GM21381 (cell line): ENCODE results near the gene DKK1.

Experiments
- ATAC-seq: cut with Tn5 transposase; IDR thresholded peaks from one replicate; pipeline ENCODE4 v1.9.1; 2021; ENCODE audit warnings: mild to moderate bottlenecking, moderate library complexity; ENCODE audit not compliant: unreplicated experiment

The DKK1 gene, protein sequence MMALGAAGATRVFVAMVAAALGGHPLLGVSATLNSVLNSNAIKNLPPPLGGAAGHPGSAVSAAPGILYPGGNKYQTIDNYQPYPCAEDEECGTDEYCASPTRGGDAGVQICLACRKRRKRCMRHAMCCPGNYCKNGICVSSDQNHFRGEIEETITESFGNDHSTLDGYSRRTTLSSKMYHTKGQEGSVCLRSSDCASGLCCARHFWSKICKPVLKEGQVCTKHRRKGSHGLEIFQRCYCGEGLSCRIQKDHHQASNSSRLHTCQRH

DNA sequence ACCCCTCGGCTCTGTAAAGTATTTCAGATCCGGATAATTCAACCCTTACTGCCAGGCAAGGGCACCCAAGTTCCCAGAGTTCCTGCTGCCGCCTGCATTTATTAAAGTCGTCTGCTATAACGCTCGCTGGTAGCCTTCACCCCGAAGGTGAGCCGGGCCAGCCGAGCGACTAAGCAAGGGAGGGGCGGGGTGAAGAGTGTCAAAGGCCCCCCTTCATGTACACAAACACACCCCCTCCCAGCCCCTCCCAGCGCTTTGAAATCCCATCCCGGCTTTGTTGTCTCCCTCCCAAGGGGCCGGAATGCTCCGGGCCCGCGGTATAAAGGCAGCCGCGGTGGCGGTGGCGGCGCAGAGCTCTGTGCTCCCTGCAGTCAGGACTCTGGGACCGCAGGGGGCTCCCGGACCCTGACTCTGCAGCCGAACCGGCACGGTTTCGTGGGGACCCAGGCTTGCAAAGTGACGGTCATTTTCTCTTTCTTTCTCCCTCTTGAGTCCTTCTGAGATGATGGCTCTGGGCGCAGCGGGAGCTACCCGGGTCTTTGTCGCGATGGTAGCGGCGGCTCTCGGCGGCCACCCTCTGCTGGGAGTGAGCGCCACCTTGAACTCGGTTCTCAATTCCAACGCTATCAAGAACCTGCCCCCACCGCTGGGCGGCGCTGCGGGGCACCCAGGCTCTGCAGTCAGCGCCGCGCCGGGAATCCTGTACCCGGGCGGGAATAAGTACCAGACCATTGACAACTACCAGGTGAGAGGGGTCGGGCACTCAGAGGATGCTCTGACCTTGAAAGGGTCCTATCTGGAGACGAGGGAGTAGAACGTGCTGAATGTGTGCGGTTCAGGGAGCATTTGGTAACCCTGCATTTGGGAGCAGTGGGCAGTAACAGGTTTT is at the start of gene DKK1:
TSS of gene DKK1 (plus strand) at position 349 of the 889 bp plus-strand sequence. CDS start at position 503, 154 bp downstream.
- peak; percentile 64 for ATAC-seq

DNA sequence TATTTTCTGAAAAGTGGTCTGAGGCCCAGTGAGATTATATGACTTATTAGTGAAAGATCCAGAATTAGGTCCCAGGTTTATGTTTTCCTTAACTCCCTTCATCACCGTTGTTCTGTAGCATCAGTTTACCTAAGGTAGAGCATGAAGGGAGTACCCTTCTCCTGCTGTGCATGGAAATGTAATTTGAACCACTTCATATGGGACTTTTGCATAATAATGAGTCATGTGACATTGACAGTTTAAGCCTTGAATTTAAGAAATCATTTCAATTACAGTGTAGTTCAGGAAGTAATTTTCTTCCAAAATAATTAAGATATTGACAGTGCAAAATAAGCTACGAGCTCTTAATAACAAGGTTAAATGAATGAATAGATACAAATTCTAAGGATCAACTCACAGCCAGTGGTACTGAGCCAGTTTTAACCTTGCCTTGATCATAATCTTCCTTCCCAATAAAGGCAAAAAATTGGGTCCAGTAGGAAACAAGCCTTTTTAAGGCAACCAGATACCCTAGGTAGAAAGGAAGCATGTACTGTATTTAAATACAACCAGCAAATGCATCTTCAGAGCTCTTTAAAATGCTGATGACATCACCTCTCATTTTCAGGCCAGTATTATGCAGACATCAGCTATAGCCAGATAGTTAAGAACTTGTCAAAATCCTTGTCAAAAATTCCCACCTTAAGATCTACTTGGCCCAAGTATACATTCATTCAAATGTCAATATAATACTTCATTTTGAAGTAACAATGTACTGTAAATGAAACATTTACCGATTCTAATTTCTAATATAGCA is 48.8 kb upstream of the DKK1 start:
- ATAC-seq = no peak

DNA sequence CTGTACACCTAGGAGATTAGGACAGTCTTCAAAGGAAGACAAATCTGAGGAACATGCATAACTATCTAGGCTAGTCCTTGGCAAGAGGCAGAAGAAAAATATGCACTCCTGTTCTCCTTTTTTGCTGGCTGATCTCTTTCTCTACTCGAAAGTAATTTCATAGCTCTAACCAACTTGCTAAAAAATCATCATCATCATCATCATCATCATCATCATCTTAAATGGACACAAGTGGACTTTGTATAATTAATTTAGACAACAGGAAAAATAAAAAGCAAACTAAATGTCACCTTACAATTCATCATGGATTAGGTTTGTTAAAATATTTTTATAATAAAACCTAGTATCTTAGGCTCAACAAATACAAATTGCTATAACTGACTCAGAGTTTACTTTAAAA is 47.2 kb upstream of the DKK1 start:
- ATAC-seq = no peak

DNA sequence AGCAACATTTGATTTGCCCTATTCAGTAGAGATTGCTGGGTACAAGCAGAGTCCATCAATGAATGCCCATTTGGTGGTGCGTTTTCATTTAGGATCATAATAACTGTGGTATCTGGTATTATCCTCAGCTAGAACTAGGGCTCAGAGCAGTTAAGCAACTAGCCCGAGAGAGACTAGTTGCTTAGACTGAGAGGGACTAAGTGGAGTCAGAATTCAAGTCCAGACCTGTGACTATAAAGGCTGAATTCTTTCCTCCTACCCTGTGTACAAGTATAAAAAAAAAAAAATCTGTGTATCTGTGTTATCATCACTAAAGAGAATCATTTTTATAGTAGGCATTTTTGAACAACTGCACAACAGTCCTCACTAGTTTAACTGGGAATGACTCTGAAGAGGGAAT is 45.3 kb upstream of the DKK1 start:
- ATAC-seq = no peak

DNA sequence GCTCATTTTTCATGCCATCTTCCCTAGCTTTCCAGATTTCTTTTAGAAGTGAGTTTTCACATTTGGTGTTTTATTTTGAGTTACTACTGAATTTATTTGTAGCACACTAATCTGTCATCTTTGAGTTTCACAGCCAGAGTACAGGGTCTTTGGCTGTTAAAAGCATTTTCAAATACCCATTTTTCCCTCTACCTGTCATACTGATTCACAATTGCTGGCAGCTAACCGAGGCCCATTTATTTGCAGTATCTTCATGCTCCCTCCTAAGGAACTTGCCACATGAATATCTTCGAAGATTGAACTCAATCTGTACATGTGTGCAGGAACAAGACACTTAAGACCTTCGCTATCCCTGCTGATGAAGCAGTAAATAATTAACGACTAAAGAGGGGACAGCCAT is 44.8 kb upstream of the DKK1 start:
- ATAC-seq = no peak

DNA sequence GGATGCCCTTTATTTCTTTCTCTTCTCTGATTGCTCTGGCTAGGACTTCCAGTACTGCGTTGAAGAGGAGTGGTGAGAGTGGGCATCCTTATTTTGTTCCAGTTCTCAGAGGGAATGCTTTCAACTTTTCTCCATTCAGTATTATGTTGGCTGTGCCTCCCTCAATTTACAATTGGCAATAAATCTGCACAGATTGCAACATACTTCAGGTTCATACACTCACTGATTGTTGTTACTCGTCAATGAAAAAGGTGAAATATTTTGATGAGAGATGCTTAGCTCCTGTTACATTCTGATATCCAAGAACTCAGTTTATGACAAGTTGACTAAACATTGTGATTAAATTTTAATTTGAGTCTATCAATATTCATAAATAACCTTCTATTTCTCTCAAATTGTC is 37.9 kb upstream of the DKK1 start:
- ATAC-seq = no peak

DNA sequence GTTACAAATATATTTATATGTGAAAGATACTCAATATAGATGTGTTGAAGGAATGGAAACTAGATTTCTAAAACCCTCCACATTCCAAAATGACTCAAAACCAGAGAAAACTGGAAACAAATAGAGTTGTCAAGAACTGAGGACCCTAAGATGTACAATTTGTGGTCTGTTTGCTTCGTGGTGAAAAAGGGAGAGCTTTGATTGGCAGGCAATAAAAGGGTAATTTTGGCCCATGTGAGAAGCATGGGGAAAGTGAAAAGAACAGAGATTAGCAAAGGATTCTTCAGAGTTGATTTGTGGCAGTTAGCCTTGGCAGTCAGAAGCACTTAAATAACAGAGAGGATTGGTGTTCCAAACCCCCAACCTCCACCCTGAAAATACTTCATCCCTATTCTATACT is 37.1 kb upstream of the DKK1 start:
- no peak for ATAC-seq

DNA sequence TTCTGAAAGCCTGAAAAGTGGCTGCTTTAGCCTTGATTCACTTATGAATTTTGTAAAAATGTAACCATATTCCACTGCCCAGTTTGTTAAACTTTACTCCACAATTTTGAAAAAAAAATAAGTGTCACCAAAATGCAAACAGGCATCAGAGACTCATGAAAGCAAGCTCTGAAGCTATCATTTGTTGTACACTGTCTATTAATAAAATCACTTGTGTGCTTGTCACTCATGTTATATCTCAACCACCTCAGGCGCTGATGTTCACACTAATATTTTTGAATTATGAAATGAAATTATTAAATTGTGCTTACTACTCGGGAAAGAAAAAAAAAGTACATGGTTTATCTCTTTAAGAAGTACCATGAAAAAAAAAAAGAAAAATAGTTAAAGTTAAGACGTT is 34.5 kb upstream of the DKK1 start:
- ATAC-seq = no peak

DNA sequence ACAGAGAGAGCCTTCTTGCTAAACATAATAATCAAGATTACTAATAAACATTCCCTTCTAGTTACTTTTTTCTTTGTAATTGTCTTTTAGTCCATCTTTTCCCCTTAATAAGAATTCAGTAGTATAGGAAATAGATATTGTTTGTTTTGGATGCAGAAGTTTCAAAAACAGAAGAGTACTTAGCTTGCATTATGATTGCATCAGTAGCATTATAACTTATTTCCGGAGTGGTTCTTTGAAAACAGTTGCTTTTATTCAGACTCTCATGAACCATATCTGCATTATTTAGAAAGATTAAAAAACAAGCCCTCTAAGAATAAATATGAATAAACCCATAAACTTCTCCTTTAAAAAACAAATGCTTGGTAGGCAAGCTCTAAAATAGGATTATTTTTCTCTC is 34.0 kb upstream of the DKK1 start:
- ATAC-seq = no peak

DNA sequence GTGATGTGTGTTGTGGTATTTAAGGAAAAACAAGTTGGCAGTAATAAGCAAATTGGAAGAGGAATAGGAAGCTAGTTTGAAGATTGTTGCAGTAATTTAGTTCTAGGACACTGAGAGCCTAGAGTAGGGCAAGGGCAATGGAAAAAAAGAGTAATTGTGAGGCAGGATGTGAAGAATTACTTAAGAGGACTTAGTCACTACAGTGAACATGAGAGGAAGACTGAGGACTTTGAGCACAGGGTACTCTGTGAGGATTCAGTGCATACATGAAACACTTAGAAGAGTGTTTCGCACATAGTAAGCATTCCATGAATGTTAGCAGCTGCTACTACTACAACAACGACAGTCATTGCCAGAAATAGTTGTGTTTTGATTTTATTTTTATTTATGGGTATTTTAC is 30.9 kb upstream of the DKK1 start:
- no peak for ATAC-seq

DNA sequence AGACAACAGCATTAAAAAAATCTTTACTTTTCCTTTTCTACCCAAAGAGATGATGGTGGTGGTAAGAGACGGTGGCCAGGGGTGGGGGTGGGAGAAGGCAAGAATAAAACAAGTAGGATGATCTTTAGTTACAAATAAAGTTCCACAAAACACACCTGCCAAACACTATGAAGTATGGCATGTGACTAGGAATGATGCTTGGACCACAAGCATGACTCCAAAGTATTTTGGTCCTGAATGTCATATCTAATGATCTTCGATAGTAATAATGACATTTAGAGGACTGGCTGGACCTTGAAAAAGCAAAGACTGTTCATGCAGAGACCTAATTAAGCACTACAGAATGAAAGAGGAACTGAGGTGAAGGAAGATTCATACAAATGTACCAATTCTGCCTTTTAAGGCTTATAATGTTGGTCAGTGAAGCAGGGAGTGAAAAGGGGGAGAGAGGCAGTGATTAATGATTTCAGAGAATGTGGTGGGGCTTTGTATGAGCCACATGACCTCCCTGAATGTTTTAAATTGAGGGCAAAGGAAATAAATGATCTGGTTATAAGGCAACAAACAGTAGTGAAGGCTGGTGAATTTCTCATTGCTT is 29.6 kb upstream of the DKK1 start:
- no peak for ATAC-seq

DNA sequence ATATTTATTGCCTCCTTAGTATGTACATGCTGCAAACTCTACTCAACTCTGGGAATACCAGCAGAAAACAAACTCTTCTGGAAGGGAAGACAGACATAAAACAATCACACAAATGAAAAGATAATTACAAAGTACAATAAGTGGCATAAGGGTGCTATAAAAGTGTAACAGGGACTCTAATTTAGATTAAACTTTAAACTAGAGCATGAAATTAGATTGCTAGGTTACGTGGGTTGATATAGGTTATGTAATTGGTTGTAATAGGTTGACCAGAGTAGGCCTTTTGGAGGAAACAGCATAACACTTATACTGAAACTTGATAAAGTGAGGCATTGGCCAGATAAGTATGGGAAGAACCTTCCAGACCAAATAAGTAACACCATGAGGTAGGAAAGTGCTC is 26.2 kb upstream of the DKK1 start:
- ATAC-seq = no peak

DNA sequence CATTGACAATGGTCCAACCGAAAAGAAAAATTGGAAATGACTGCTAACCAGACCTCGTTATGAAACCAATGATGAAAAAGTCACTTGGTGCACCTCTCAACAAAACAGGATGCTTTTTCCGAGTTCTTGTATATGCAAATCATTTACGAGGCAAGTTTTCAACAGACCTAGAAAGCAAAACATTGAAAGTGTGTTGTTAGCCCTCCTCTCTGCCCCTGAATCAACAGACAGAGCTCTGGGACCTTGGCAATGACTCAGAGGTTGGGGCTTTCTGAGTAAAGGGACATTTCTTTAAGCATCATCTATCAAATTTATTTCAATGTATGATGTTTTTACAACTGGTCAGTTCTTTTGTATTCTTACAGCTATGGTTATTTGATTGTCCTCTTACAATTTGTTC is 16.3 kb upstream of the DKK1 start:
- no peak for ATAC-seq

DNA sequence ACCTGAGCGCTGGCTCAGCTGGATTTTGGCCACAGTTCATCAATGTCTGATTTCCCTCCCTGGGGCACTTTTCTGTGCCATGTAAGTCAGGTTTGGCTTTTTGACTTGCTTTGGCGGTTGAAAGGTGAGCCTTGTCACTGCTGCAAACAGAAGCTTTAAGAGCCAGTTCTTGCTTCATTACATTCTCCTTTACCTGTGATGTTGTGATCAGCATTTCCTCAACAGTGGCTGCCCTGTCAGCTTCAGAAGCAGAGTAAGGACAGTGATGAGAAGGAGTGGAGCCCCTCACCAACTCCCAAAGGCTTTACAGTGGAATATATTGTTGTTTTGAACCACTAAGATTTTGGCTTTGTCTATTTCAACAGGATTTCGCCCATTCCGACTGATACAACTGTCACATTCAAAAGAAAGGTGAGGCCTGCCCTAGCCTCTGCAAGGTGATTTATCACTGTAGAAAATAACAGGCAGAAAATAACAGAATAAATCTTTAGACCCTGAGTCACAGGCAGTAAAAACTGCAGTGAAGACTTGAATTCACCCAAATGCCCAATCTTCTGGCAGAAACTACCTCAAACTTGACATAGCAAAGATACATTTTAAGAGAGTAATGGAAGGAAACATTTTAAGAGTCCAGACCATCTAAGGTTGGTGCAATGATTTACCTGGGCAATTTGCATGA is 13.3 kb upstream of the DKK1 start:
- no peak for ATAC-seq

DNA sequence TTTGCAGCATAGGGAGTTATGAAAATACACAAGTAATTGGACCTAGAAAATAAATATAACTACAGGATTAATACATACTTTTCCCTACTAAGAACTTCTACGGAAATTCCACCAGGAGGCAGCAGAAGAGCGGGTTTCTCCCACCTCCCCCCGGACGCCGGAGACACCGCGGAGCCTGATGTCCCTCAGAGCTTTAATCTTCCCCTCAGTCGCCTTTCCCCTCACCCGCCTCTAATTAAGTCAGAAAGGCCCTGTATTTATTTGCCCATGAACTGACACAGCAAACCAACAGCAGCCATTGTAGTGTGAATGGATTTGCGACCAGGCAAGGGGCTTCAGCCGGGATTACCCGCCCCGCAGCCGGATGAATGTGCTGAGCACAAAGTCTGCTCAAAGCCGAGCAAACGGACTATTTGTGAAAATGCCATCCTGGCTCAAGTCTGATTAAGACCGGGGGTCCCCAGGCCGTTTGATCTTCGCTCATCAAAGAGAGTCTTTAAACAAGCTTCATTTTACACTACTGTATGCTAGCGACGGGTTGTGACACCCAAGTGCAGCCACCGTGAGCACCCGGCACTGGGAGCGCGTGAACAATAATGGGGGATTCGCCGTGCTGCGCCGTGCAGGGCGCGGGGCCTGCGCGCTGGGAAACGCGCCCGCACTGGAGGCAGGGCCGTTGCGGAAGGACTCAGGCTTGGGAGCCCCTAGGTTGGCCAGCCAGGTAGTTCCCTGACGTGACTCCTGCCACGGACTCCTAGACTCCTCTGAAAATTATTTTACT is 5.6 kb upstream of the DKK1 start:
- ATAC-seq = peak; percentile 81

DNA sequence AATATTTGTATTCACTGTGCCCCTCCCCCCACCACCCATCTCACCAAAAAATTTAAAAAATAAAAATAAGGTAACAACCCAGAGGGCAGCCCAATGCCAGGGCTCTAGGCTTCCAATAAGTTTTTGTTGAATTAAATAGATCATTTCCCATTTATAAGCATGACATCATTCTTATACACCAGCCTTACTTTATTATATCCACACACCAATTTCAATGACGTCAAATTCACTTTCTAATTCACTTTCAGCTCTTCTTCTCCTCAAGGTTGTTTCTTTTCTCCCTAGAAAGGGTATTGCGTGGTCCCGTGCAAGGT is 1.2 kb upstream of the DKK1 start:
- no peak for ATAC-seq

DNA sequence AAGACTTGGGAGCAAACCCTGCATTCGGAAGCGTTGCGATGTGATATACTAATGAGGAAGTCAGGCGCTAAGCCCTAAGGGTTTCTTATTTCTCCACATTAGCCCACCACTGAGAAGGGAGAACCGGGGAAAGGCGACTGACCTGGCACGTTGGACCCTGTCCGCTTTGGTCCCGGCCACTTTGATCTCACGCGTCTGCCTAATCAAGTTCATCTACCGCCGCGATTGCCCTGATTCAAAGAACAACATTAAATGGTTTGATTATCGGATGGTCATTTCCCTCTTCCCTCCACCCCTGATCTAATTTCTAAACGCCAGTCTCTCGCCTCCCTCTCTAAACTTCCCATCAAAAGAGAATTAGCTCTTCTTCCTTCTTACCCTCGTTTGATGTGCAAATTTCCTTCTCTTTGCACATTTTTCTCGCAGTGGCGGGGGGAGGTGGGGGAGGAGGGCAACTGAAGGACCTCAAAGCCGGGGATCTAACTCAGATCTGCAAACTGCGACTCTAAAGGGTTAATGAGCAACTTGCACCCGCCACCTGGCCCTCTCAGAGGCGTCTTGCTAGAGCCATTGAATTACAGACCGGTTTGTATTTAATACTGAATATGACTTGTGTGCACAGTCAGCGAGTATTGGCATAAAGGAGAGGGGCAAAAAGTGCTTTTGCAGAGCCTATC is 687 bp upstream of the DKK1 start:
- no peak for ATAC-seq

DNA sequence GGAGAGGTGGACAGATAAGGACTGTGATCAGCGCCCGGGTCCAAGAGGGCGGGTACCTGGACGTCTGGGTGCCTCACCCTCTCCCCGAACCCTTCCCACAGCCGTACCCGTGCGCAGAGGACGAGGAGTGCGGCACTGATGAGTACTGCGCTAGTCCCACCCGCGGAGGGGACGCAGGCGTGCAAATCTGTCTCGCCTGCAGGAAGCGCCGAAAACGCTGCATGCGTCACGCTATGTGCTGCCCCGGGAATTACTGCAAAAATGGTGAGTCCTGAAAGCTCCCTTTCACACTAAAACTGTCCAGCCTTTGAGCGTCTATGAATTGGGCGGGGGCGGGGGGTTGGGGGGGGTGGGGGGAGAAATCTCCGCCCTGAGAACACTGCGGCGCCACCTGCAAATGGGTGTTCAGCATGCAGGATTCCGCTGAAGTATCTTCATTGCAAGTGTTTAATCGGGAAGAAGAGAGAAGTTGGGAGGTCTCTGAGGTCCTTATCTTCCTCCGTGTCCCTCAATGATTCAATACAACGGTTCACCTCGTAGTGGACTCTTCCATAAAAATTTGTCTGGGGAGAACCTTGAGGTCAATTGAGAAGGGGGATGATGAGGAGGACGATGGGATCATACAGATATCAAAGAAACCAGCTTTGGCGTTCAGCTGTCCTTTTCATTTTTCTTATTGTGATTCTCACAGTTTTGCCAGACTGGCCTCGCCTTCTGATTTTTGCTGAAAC is 906 bp downstream of the DKK1 start:
- ATAC-seq = no peak

DNA sequence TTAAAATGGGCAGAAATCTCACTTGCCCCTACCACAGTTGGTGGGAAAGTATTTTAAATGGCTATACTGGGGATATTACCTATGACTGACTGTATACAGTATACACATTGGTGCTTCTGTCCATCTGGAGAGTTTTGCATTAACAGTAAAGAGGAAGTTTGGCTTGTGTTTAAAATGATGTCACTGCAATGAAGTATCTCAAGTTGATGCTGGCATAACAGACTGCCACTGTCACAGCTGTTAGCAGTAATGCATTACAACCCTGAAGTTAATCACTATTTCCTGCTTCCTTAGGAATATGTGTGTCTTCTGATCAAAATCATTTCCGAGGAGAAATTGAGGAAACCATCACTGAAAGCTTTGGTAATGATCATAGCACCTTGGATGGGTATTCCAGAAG is 1.9 kb downstream of the DKK1 start:
- no peak for ATAC-seq
